ENCODE results near the gene PIGZ.

PIGZ gene

GRCh38 chr3:196914866-196915265 is 53.8 kb downstream of the PIGZ start:
- no peak for DNase-seq (ENCODE audit: low read depth)

- no peak for DNase-seq (ENCODE audit: low read depth)
Measured at GRCh38 chr3:196903740-196904139, 64.9 kb downstream of the PIGZ start.

- no peak for DNase-seq (ENCODE audit: low read depth)
Measured at GRCh38 chr3:196902296-196902695, 66.3 kb downstream of the PIGZ start.

GRCh38 chr3:196901768-196902167 is 66.9 kb downstream of the PIGZ start:
- no peak for DNase-seq (ENCODE audit: low read depth)

Data from non-pigmented ciliary epithelial cell (primary cell).